ENCODE data around the gene NBL1. TPM values are rescaled to one million over a fixed set of nuclear protein-coding genes. Genes with fewer than 3 reads are reported as not detected.

NBL1 gene
- 34.6 TPM for total RNA-seq

GRCh38 chr1:19643602-19644394 is at the start of gene NBL1:
Gene NBL1 (plus strand): TSS chr1:19644311. CDS start chr1:19655031, 10,720 bp downstream.
- peak; percentile 42 for DNase-seq

GRCh38 chr1:19596065-19596713 is 47.9 kb upstream of the NBL1 start:
- peak; percentile 71 for DNase-seq

DNA sequence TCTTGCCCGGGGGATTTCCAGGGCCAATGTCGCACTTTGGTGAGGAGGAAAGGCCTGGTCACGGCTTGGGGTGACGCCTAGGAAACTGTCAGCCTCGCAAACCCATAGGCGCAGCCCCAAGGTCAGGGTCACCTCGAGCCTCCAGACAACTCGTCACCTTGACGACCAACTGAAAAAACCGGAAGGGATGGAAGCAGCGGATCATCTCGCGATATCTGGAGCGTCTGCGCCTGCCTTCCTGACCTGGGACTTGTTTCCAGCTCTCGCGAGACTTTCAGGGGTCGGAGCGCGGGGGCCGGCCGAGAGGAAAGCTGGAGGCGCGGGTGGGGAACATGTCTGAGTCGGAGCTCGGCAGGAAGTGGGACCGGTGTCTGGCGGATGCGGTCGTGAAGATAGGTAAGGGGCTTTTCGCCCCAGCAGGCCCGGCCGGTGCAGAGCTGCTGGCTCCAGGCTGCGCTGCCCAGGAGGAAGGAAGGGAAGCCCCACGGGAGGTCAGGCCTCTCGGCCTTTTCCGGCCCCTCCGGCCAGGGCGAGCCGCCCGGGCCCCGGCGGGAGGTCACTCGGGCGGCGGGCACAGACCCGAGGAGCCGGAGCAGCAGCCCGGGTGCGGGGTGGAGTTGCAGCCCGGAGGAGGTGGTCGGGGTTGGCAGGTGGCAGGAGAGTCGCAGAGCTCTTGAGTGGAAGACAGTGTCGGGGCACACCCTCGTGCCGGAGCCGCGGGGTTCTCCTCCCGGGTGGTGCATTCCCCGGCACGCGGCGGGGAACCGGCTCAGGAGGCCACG is 47.2 kb upstream of the NBL1 start:
- peak; percentile 96 for DNase-seq

- DNase-seq: peak; percentile 36
These were observed 46.4 kb upstream of the NBL1 start for GRCh38 chr1:19597496-19598309.

GRCh38 chr1:19599810-19600209 is 44.3 kb upstream of the NBL1 start:
- no peak for DNase-seq

DNA sequence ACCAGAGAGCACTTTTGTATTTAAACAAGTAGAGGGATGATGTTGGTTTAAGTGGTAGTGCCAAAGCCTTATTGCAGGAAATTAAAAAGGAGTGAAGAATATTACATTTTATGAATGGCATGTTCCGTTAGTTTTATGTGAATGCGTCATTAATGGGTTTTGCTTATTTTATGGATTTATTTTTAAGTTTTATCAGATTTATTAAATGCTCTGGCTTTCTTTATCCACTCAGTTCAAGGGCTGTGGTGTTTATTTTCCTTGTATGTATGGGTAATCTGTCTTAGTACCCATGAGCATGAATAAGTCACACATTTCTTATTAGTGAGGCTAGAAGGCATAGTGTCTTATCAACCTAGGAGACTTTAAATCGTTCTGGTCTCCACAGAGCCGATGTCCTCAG is 41.6 kb upstream of the NBL1 start:
- DNase-seq: no peak

GRCh38 chr1:19605967-19606366 is 38.1 kb upstream of the NBL1 start:
- DNase-seq: no peak

DNA sequence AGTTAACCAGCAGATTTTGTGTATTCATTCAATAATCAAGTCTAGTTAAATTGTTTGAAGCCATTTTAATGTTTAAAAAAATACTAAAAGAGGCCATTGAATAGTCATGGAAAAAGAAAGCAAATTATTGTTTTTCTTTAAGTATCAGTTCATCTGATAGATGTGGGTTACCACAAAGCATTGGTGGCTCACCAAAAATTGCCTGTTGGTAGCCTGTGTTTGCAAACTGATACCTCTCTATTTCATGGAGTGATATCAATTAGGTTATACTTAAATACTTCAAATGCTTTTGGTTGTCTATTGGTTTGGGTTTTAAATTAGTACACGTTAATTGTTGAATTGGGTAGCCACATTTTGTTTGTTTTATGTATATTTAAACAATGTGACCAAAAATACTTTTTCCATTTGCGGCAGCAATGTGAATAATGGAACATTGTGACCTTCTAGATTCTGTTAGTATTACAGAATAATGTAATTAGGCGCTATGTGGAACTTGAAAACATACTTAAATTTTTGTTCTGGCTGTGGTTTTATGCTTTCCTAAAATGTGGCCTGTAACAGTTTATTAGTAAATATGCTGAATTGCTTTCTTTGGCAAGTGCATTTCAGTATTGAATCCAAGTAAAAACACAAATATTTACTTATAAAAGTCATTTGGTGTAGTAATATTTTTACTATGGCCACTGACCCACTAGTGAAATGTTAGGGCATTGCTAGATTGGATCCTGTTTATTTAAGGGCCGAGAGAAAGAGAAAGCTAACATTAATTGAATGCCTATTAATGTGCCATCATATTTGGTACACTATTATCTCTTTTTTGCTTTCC is 37.1 kb upstream of the NBL1 start:
- no peak for DNase-seq

DNA sequence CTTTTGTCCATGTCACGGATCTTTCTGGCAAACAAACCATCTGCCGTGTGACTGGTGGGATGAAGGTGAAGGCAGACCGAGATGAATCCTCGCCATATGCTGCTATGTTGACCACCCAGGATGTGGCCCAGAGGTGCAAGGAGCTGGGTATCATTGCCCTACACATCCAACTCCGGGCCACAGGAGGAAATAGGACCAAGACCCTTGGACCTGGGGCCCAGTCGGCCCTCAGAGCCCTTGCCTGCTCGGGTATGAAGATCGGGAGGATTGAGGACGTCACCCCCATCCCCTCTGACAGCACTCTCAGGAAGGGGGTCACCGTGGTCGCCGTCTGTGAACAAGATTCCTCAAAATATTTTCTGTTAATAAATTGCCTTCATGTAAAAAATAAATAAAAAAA is 35.9 kb upstream of the NBL1 start:
- no peak for DNase-seq

- DNase-seq: no peak
These were observed 33.7 kb upstream of the NBL1 start for GRCh38 chr1:19610282-19610981.

DNA sequence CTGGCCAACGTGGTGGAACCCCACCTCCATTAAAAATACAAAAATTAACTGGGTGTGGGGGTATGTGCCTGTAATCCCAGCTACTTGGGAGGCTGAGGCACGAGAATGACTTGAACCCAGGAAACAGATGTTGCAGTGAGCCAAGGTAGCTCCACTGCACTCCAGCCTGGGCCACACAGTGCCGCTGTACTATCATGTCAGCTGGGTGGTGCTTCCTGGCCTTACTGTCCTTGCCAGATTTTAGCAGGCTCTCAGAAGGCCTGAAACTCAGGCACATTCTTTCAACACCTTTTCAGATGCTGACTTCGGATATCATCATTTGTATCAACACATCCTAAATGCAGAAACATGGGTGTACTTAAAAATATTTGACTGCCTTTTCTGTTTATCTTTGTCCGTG is 31.6 kb upstream of the NBL1 start:
- DNase-seq: no peak

- no peak for DNase-seq
These were observed 30.9 kb upstream of the NBL1 start for GRCh38 chr1:19613171-19613703.

- no peak for DNase-seq
These were observed 28.7 kb upstream of the NBL1 start for GRCh38 chr1:19615438-19615837.

GRCh38 chr1:19616489-19616888 is 27.6 kb upstream of the NBL1 start:
- DNase-seq: no peak

DNA sequence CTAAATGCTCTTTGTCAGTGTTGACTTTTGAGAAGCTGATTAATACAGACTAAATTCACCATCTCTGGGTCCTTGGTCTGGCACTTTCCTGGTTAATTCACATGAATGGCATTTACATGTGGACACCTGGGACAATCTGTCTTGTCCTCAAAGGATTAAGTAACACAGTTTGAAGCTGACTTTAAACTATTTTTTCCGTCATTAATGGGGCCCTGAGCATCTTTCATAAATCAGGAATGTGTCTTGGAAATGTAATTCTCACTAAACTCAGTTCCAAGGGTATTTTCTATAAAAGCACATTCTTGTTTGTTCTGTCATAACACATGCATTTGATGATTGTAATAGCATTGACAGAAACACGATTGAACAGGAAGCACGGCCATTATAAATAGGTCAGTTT is 26.7 kb upstream of the NBL1 start:
- peak; percentile 14 for DNase-seq

DNA sequence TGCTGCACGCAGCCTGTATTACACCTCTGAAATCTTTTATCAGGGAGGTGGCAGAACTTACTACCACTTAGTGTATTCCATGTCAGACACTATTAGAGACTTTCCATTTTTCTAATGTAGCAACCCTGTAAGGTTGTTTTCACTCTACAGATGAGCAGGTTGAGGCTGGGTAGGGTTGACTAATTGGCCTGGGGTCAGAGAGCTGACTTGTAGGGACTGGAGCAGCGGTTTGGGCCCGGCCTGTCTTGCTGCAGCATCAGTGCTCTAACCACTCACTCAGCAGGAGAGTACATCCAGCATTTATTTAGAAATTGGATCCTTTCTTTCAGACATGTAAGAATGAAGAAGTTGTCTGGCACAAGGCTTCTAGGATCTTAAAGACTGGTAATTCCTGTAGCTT is 25.7 kb upstream of the NBL1 start:
- no peak for DNase-seq

DNA sequence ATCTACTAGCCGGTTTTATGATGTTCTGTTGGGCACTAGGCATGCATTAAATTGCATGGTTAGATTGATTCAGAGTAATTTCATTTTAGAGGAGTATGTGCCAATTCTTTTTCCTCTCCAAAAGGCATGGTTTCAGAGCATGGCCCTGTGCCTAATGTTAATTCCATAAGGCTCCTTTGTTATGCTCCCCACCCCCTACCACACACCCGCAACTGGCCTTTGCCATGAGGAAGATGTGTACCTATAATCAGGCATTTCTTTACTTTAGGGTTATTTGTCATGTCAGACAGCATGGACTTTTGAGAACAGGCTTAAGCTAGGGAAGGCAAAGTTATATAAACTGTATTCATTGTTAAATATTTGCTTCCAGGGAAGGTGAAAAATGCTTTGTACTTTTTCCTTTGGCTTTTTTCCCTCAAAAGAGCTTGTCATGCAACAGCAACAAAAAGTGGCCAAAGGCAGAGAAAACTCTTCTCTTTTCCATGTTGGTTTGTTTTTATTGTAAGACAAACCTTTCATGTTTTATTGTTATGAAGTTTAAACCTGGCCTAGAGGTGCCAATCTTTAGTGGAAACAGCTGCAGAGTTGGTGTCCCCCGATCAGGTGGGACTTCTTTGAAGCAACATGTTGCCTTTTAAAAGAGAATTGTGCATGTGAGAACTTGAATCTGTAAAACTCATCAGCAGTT is 24.3 kb upstream of the NBL1 start:
- DNase-seq: no peak

DNA sequence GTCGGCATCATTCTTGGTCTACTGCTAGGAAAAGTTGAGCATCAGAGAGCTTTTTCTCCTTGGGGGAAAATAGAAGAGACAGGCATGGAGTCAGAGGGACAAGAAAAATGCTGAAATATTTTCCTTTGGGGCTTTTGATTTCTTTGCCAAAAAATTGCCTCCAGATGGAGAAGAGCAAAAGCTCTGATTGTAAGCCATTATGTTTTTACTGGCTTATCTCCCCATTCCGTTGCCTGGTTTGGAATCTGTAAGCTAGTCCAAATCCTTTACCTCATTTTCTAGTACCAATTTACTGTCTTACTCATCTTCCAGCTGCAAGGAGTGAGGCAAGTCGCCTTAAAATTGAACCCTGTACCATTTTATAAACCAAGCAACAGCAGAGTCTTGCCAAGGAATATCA is 23.3 kb upstream of the NBL1 start:
- DNase-seq: no peak

DNA sequence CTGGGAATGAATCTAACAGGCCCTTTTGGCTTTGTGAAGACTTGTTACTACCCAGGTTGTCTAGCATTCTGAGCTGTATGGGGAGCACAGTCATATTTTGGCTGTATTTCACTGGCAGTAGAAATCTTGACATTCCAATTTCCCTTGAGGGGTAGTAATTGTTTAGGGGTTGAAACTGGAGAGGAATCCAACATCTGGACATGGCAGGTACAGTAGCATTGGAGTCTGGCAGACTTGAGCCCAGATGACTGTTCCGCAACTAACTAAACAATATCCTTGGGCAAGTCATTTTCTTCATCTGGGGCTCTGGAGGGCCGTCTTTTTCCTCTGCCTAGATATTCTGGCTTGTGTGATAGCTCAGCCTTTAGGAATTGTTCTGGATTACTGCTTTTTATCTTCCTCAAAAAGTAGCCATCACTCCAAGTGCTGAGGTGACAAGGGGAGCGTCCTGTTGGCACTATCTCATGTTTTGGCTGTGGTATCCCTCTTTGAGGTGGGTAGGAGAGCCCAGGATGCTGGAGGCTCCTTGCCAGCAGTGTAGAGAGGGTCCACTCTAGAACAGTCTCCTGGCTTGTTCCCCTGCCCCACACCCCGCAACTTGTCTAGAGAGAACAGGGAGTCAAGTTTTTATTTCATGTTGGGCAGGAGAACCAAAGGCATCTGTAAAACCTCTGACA is 22.7 kb upstream of the NBL1 start:
- DNase-seq: no peak

Data from skin of body (tissue), 2 donors.